Endothelial cell of umbilical vein (primary cell): ENCODE results near the gene SSBP3. TPM values are rescaled to one million over a fixed set of nuclear protein-coding genes. Genes with fewer than 3 reads are reported as not detected.

Experiments used
- BruUV-seq: library from RNA; stranded (reverse); fragments of 400-500 nt; replicated peaks from 2 replicates; lab custom pipeline; 2021; lab: Mats Ljungman, UMichigan
- CTCF ChIA-PET: fragments of 300-600, 350-600 bp; sonication (Branson Sonifier 250); formaldehyde crosslinking; loops from one replicate; lab custom pipeline; 2021; ENCODE audit warnings: antibody characterized with exemption, inconsistent platforms; lab: Charles Lee
- POLR2A ChIA-PET: fragments of 300-600, 350-600 bp; sonication (Branson Sonifier 250); formaldehyde crosslinking; loops from one replicate; lab custom pipeline; 2021; ENCODE audit warnings: antibody characterized with exemption, inconsistent platforms; lab: Charles Lee
- DNase-seq: peaks from one replicate; pipeline ENCODE4 v3.0.0-alpha.2; 2011; ENCODE audit warnings: low read depth, low spot score
- FAIRE-seq: peaks from 2 replicates; lab custom pipeline; 2011; peaks lifted over from hg19 to GRCh38; lab: Jason Lieb, UNC
- H2AFZ ChIP-seq: 2 replicates; pipeline ENCODE4 v1.6.0; 2012; ENCODE audit warnings: low read depth, low read length, control low read depth, inconsistent platforms
- H3K27ac ChIP-seq: 2 replicates; pipeline ENCODE4 v1.5.1; 2011; ENCODE audit warnings: low read depth, mild to moderate bottlenecking, control low read depth, low read length, moderate library complexity; ENCODE audit not compliant: insufficient read depth
- H3K27me3 ChIP-seq, 2 experiments: 2 replicates each; pipeline versions ENCODE4 v1.6.0 to v1.6.1; 2011; ENCODE audit warnings: low read length in 2 of 2, mixed read lengths in 1 of 2; ENCODE audit not compliant: control insufficient read depth in 2 of 2, insufficient read depth in 2 of 2
- H3K36me3 ChIP-seq, 2 experiments: 2 replicates in 1 of 2; 3 replicates in 1 of 2; pipeline ENCODE4 v1.5.1; 2011; ENCODE audit warnings: low read length in 2 of 2, mild to moderate bottlenecking in 1 of 2, moderate library complexity in 1 of 2; ENCODE audit not compliant: control insufficient read depth in 2 of 2, insufficient read depth in 2 of 2; ENCODE audit errors: extremely low read depth in 1 of 2
- H3K4me1 ChIP-seq: 3 replicates; pipeline ENCODE4 v1.5.1; 2011; ENCODE audit warnings: mild to moderate bottlenecking, low read length; ENCODE audit not compliant: control insufficient read depth, insufficient read depth; ENCODE audit errors: extremely low read depth
- H3K4me2 ChIP-seq: 2 replicates; pipeline ENCODE4 v1.6.1; 2011; ENCODE audit warnings: low read length, control low read depth, mixed read lengths; ENCODE audit not compliant: insufficient read depth
- H3K4me3 ChIP-seq, 3 experiments: fragments of 200-600 bp in 1 of 3; sonication (generic), shearing (Covaris generic) in 1 of 3; replicated peaks in 1 of 3; 2 replicates each; pipeline ENCODE4 v1.5.1; 2011 to 2016; ENCODE audit warnings: control low read depth in 3 of 3, low read length in 3 of 3, mild to moderate bottlenecking in 2 of 3, inconsistent platforms in 1 of 3, low read depth in 1 of 3, moderate library complexity in 1 of 3; ENCODE audit not compliant: insufficient read depth in 1 of 3
- H3K79me2 ChIP-seq: 2 replicates; pipeline ENCODE4 v1.6.0; 2012; ENCODE audit warnings: low read length, inconsistent platforms; ENCODE audit not compliant: control insufficient read depth, insufficient read depth
- H3K9ac ChIP-seq: replicated peaks from 2 replicates; pipeline ENCODE3; 2011; ENCODE audit warnings: low read length, control low read depth; ENCODE audit not compliant: insufficient read depth; ENCODE audit errors: extremely low read depth
- H3K9me1 ChIP-seq: replicated peaks from 3 replicates; pipeline ENCODE4 v1.6.0; 2011; ENCODE audit warnings: mild to moderate bottlenecking, low read length; ENCODE audit not compliant: control insufficient read depth, insufficient read depth; ENCODE audit errors: extremely low read depth
- H3K9me3 ChIP-seq: replicated peaks from 2 replicates; pipeline ENCODE4 v1.5.1; 2012; ENCODE audit warnings: low read length, inconsistent platforms; ENCODE audit not compliant: control insufficient read depth, insufficient read depth
- H4K20me1 ChIP-seq: replicated peaks from 2 replicates; pipeline ENCODE3; 2011; ENCODE audit warnings: mild to moderate bottlenecking, low read length; ENCODE audit not compliant: control insufficient read depth, insufficient read depth; ENCODE audit errors: extremely low read depth
- EZH2 ChIP-seq: IDR thresholded peaks from 2 replicates; pipeline ENCODE4 v1.6.1; 2012; ENCODE audit warnings: borderline replicate concordance, low read depth, mild to moderate bottlenecking, moderate library complexity, low read length, inconsistent platforms; ENCODE audit not compliant: severe bottlenecking
- FOS ChIP-seq: IDR thresholded peaks from 2 replicates; pipeline ENCODE4 v1.6.1; 2011; ENCODE audit warnings: mild to moderate bottlenecking, low read length, moderate library complexity, borderline replicate concordance; ENCODE audit not compliant: insufficient read depth
- GATA2 ChIP-seq: IDR thresholded peaks from 2 replicates; pipeline ENCODE4 v1.7.0; 2011; ENCODE audit warnings: low read depth, mild to moderate bottlenecking, moderate library complexity, mixed read lengths, low read length; ENCODE audit not compliant: insufficient read length, insufficient read depth
- JUN ChIP-seq: IDR thresholded peaks from 2 replicates; pipeline ENCODE4 v1.6.1; 2011; ENCODE audit warnings: borderline replicate concordance, low read depth; ENCODE audit not compliant: insufficient read length, insufficient read depth
- MYC ChIP-seq: IDR thresholded peaks from one replicate; pipeline ENCODE4 v1.6.1; 2011; ENCODE audit warnings: mild to moderate bottlenecking, low read depth, low read length
- POLR2A ChIP-seq: IDR thresholded peaks from 2 replicates; pipeline ENCODE4 v1.6.1; 2012; ENCODE audit warnings: low read depth, mild to moderate bottlenecking, control low read depth, low read length
- POLR2AphosphoS5 ChIP-seq: IDR thresholded peaks from 2 replicates; pipeline ENCODE4 v1.6.1; 2012; ENCODE audit warnings: low read depth, mild to moderate bottlenecking, control low read depth, low read length, moderate library complexity; ENCODE audit not compliant: insufficient read depth
- dilution Hi-C: fragments of 300-500 bp; cut with MboI; formaldehyde crosslinking; loops from one replicate; pipeline ENCODE4 v1.15.0; 2019; ENCODE audit warnings: low sequenced_read_pairs; ENCODE audit not compliant: extremely low pct_ligation_motif_present
- intact Hi-C: fragments of 100-400 bp; cut with micrococcal nuclease; formaldehyde crosslinking; loops from one replicate; pipeline ENCODE4 v1.10.0; 2022
- polyA plus RNA-seq, 4 experiments: library from polyadenylated mRNA; depleted of rRNA in 3 of 4; stranded (reverse) in 3 of 4; unstranded in 1 of 4; fragments of >200 nt; gene quantifications; 2 replicates each; pipeline versions ENCODE4 v1.2.1 to v1.2.3, GENCODE V29; 2011 to 2012; ENCODE audit warnings: missing spikeins in 1 of 4
- total RNA-seq: library from RNA; stranded (reverse); gene quantifications from 2 replicates; pipeline ENCODE4 v1.2.3, GENCODE V29; 2021
- TF ChIP-seq, protein P1 (sequence below): IDR thresholded peaks from 2 replicates; pipeline ENCODE4 v1.6.1; 2011; ENCODE audit not compliant: insufficient read depth, insufficient read length
- TF ChIP-seq, protein P2 (sequence below), 2 donors: IDR thresholded peaks; 1 replicate in 1 of 2; 2 replicates in 1 of 2; pipeline ENCODE4 v1.5.1; 2011; ENCODE audit warnings: low read length in 2 of 2, mild to moderate bottlenecking in 2 of 2, moderate library complexity in 2 of 2, control low read depth in 1 of 2, inconsistent platforms in 1 of 2, low read depth in 1 of 2; ENCODE audit not compliant: insufficient read depth in 1 of 2; ENCODE audit errors: extremely low read depth in 1 of 2

The SSBP3 gene
- total and polyA plus RNA-seq, 2 donors (not counting 3 experiments of a cell fraction or from before 2014, with no cell fraction given) = 44.9 to 59.4 TPM

DNA sequence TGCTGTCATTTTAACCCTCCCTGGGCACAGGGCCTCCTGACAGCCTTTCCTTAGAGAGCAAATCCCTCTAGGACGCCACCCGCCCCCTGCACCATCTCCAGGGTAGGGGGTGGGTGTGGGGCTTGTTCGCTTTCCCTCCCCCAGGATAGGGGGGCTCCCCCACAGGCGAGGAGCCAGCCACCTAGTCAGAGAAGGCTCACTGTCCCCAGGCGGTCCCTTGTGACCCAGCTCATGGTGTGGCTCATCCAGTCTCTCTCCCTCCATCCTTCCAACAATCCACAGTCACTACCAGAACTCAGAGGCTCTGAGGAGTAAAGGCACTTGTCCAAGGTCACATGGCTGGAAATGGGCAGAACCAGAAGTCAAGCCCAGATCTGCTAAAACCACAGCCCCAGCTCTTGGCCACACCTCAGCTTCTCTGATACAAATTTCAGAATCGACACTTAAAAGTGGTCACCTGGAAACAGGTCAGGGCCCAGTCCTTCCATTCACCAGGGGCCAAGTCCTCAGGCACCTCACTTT, 116.4 kb downstream of the SSBP3 start:
- FAIRE-seq = no peak
- TF ChIP-seq JUN (no peak), EZH2 (no peak), MYC (no peak), GATA2 (no peak), POLR2A (no peak), POLR2AphosphoS5 (no peak), FOS (no peak)
- TF ChIP-seq, protein P1, sequence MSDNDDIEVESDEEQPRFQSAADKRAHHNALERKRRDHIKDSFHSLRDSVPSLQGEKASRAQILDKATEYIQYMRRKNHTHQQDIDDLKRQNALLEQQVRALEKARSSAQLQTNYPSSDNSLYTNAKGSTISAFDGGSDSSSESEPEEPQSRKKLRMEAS = no peak
- TF ChIP-seq, protein P2, sequence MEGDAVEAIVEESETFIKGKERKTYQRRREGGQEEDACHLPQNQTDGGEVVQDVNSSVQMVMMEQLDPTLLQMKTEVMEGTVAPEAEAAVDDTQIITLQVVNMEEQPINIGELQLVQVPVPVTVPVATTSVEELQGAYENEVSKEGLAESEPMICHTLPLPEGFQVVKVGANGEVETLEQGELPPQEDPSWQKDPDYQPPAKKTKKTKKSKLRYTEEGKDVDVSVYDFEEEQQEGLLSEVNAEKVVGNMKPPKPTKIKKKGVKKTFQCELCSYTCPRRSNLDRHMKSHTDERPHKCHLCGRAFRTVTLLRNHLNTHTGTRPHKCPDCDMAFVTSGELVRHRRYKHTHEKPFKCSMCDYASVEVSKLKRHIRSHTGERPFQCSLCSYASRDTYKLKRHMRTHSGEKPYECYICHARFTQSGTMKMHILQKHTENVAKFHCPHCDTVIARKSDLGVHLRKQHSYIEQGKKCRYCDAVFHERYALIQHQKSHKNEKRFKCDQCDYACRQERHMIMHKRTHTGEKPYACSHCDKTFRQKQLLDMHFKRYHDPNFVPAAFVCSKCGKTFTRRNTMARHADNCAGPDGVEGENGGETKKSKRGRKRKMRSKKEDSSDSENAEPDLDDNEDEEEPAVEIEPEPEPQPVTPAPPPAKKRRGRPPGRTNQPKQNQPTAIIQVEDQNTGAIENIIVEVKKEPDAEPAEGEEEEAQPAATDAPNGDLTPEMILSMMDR (IDR thresholded peaks at IDR 0.05; ENCODE audit: extremely low read depth in 1 of 2, insufficient read depth in 1 of 2, low read depth in 1 of 2, low read length in 2 of 2) = no peak
- no TSS peak for BruUV-seq
- no peak overlapping the region for H3K27ac ChIP-seq
- H3K9ac ChIP-seq = no peak overlapping the region
- no peak overlapping the region for H2AFZ ChIP-seq
- peaks cover 11% of the 10 kb centered on the region for H3K4me1 ChIP-seq
- no peaks in the 10 kb centered on the region for H3K27me3 ChIP-seq
- CTCF ChIA-PET = interaction anchor here (1.0 to 1.5 kb wide), 3 partner anchors 11 to 14 kb away, joined by 3 read pairs; no protein-coding TSS in a partner anchor
- H3K9me1 ChIP-seq = no peaks in the 10 kb centered on the region
- POLR2A ChIA-PET = no interaction called here
- intact Hi-C loops (no loop called here), dilution Hi-C loops (no loop called here)
- H3K4me2 ChIP-seq = no peak overlapping the region
- peaks cover 29% of the 10 kb centered on the region for H3K79me2 ChIP-seq
- no peak for DNase-seq
- H3K36me3 ChIP-seq = no peaks in the 10 kb centered on the region
- H3K4me3 ChIP-seq = no peak overlapping the region
- H4K20me1 ChIP-seq = no peaks in the 10 kb centered on the region
- H3K9me3 ChIP-seq = no peaks in the 10 kb centered on the region
